Daoy (cell line): ENCODE data around the gene ROBO2. TPM values are rescaled to one million over a fixed set of nuclear protein-coding genes. Genes with fewer than 3 reads are reported as not detected.

Source experiments
- DNase-seq: peaks from one replicate; pipeline ENCODE4 v3.0.0-alpha.2; 2015; ENCODE audit warnings: low read depth
- total RNA-seq: library from RNA; depleted of rRNA; stranded (reverse); fragments of >200 nt; shearing (Covaris generic); gene quantifications from 2 replicates; pipeline ENCODE4 v1.2.3, GENCODE V29; 2014

ROBO2 gene
- total RNA-seq, 1 experiment from 2014 or later: not detected

- no peak for DNase-seq
Observed at GRCh38 chr3:77571971-77572715, 532.2 kb downstream of the ROBO2 start.

- no peak for DNase-seq
Observed at GRCh38 chr3:77577264-77577663, 537.4 kb downstream of the ROBO2 start.

- DNase-seq: no peak
Observed at GRCh38 chr3:77586216-77586615, 546.3 kb downstream of the ROBO2 start.

- DNase-seq: no peak
Observed at GRCh38 chr3:77588863-77589262, 549.0 kb downstream of the ROBO2 start.

GRCh38 chr3:77590191-77590590 lies 550.3 kb downstream of the ROBO2 start:
- no peak for DNase-seq

GRCh38 chr3:77595371-77595870 lies 555.5 kb downstream of the ROBO2 start:
- DNase-seq: no peak

GRCh38 chr3:77599948-77600347 lies 560.0 kb downstream of the ROBO2 start:
- DNase-seq: no peak

DNA sequence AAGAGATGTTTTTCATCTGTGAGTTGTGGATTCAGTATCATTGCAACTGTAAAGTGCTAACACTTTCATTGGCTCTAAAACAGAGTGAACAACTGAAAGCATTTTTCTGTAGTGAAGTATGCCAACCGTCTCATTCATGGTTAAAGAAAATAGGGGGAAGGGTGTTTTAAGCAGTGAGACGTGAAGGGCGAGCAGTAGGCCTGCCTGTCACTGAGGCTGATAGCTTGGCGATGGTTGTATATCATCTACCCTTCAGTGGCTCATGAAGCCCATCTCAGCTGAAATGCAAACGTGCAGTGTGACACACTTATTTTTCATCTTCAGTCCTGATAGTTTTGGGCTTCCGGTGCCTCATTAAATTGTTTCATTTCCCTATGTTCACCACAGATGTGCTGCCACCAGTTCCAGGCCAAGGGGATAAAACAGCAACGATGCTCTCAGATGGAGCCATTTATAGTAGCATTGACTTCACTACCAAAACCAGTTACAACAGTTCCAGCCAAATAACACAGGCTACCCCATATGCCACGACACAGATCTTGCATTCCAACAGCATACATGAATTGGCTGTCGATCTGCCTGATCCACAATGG lies 562.0 kb downstream of the ROBO2 start:
- DNase-seq: no peak

GRCh38 chr3:77602722-77603121 lies 562.8 kb downstream of the ROBO2 start:
- DNase-seq: no peak

DNA sequence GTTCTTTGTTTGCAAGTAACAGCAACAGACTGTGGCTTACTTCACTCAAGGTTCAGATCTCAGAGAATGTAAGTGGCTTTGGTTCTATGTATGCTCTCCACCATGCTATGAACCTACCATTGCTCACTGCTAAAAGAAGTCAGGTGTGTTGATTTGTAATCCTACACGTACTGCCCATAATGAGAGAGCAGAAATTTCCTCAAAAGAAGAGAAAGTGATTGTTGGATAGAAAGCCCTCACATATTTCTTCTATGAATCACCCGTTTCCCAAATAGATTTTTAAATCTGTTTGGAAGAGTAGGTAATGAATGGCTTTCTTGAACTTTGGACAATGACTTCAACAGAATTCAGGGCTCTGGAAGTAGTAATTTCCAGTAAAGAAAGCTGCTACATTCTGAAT lies 565.4 kb downstream of the ROBO2 start:
- DNase-seq: no peak

DNA sequence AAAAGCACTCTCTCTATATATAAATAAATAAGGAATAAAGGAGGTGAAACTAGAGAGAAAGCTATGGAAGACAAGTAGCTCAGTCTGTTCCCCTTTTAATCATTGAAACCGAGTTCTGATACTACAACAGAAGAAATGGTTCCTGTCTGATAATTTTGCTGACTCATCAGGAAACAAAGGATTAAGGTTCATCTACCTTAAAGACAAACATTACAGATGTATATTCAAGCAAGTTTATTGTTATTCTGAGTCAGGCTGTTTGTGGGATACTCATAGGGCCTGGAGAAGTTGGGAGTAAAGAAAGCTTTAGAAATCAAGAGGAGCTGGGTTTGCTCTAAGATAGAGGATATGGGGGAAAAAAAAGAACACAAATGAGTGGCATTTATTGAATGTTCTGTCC lies 566.0 kb downstream of the ROBO2 start:
- DNase-seq: no peak

DNA sequence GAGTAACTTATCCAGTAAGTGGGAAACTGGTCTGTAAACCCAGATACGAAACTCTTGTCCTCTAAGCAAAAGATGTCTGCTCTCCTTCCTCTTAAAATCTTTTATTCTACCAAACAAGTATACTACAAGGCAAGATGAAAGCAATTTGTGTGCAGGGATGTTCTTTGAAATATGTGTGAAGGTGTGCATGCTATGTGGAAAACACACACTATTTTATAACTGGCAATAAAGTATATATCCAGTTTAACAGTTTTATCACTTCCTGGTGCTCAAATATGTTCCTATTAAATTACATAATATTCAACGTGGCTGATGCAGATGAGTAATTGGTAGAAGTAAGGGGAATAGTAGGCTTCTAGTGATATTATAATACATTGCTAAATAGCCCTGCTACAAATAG lies 566.5 kb downstream of the ROBO2 start:
- no peak for DNase-seq

DNA sequence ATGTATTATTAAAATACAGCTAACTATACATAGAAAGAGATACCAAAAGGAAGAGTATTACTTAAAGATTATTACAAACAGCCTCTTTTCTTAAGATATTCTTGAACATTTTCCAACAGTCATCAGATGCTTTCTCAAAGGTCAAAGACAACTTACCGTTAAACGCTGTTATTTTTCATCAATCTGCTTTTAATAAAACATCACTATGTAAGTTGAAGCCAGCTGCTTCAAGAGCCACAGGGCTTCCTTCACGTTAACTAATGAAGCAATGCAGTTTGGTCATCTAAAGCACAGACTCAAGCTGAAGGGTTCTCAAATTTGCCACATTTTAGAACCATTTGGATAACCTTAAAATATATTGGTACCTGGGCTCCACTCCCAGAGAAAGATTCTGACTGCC lies 578.8 kb downstream of the ROBO2 start:
- no peak for DNase-seq

- no peak for DNase-seq
Observed at GRCh38 chr3:77620009-77620408, 580.1 kb downstream of the ROBO2 start.

- DNase-seq: no peak
Observed at GRCh38 chr3:77623500-77623899, 583.6 kb downstream of the ROBO2 start.

DNA sequence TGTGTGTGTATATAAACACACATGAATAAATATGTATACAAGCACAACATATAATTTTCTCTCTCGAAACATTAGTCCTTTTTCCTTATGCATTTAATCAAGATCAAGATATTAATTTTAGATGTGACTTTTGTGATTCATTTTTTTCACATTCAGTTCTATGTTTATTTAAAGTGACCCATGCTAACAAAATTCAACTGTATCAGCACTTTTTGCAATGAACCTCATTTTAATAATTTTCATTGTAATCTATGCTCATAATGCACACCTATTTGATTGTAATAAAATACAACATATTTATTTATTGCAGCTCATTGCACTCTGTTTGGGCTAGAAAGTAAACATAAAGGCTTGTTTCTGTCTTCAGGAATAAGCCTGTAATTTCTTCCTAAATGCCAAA lies 586.3 kb downstream of the ROBO2 start:
- no peak for DNase-seq

GRCh38 chr3:77648214-77648613 lies 608.3 kb downstream of the ROBO2 start:
- DNase-seq: no peak

- no peak for DNase-seq
Observed at GRCh38 chr3:77648664-77649063, 608.8 kb downstream of the ROBO2 start.

- no peak for DNase-seq
Observed at GRCh38 chr3:77652624-77653023, 612.7 kb downstream of the ROBO2 start.

DNA sequence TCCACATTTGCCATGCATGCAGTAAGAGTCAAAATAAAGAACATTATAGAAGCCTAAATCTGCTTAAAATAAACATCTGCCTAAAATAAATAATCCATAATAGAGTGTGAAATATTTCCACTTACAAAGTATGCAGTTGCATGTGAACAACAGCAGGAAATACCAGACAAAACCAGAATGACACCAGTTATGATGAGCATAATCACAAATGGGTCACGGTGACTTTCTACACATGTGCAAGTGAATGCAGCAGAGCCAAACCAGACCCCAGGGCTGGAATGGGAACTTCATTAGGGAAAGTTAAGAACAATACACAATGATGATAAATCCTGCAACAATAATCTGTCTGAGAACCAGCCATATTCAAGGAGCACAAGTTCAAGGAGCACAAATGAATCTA lies 615.5 kb downstream of the ROBO2 start:
- DNase-seq: no peak

GRCh38 chr3:77660718-77661117 lies 620.8 kb downstream of the ROBO2 start:
- DNase-seq: no peak

- no peak for DNase-seq
Observed at GRCh38 chr3:77667901-77668300, 628.0 kb downstream of the ROBO2 start.

DNA sequence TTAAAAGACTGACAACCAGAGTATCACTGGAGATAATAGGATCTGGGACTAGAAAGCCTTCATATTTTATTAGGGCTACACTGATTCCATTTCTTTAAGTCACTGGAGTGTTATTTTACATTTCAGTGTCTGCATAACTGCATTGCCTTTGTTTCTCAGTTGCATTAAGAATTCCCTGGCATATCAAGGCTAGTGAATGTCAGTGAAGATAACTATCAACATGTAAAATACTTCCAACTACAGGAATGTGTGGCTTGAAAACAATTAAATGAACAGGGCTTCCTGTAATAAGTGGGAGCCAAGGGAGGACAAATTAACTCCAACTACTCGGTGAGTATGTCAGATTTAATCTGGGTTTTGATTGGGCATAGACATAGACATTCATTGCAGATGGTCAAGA lies 628.5 kb downstream of the ROBO2 start:
- DNase-seq: no peak

GRCh38 chr3:77672016-77672415 lies 632.1 kb downstream of the ROBO2 start:
- DNase-seq: no peak
